Glomerular visceral epithelial cell (primary cell): ENCODE data around the gene RCOR2.
"Not testable (repeated sequence)": the region's sequence is repeated elsewhere in the genome, so short reads cannot be mapped to it uniquely, and the experiment has no call there.

ENCODE experiments used
- DNase-seq: peaks from one replicate; pipeline ENCODE4 v3.0.0-alpha.2; 2016; ENCODE audit errors: extremely low spot score

The RCOR2 gene

GRCh38 chr11:63877658-63878241, 39.2 kb downstream of the RCOR2 start:
- no peak for DNase-seq

DNA sequence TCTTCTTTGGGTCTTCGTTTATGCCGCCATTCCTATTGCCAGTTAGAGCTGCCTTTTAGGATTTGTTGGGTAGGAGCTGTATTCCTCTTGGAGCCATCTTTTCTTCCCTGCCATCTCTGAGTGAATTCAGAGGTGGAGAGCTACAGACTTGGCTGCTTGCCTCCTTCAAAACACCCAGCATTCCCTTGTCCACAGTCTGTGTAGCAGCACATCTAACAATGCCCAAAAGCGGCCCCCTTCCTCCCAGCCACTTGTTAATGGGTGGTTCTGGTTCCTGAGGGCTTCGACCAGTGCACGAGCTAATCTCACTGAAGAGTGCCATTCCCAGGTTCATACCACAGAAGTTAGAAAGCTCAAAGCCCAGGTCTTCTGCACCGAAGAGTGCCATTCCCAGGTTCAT, 40.3 kb downstream of the RCOR2 start:
- DNase-seq: no peak

- DNase-seq: no peak
Observed at GRCh38 chr11:63875506-63876065, 41.4 kb downstream of the RCOR2 start.

GRCh38 chr11:63874511-63874910, 42.5 kb downstream of the RCOR2 start:
- DNase-seq: no peak

- DNase-seq: no peak
Observed at GRCh38 chr11:63873311-63873710, 43.7 kb downstream of the RCOR2 start.

GRCh38 chr11:63872800-63873197, 44.2 kb downstream of the RCOR2 start:
- DNase-seq: no peak

DNA sequence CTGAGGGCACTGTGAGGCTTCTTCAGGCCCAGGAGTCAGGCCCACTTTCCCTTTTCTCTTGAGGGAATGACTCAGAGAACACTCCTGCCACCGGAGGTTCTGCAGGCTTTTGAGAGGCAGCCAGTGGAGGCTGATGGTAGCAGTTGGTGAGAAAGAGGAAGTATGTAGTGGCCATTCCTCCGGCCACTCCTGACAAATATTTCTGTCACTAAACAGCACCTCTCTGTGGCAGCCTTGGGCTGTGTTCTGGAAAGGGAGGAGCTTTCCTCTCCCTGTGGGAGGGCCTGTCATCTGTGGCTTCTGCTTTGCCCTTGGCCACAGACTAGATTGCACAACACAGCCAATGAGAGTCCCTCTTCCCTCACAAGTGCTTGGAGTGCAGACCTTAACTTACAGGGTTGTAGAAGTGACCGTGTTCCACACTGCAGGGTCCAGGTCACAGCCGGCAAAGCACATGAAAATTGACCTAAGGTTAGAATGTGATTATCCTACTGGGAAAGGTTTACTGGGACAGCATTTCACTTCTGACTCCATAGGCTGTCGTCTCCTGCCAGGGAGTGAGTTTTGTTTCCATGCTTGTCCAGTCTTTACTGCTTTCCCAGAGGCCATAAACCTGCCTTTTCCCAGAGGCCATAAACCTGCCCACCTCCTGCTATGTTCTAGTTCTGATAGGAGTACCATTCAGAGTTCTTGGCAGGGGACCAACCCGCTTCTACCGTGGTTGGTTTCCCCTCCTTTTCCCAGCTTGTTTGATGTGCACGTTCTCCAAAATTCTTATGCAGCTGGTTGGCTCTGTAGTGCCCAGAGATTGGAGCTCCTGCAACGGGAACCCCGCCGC, 44.8 kb downstream of the RCOR2 start:
- peak; percentile 92 for DNase-seq

DNA sequence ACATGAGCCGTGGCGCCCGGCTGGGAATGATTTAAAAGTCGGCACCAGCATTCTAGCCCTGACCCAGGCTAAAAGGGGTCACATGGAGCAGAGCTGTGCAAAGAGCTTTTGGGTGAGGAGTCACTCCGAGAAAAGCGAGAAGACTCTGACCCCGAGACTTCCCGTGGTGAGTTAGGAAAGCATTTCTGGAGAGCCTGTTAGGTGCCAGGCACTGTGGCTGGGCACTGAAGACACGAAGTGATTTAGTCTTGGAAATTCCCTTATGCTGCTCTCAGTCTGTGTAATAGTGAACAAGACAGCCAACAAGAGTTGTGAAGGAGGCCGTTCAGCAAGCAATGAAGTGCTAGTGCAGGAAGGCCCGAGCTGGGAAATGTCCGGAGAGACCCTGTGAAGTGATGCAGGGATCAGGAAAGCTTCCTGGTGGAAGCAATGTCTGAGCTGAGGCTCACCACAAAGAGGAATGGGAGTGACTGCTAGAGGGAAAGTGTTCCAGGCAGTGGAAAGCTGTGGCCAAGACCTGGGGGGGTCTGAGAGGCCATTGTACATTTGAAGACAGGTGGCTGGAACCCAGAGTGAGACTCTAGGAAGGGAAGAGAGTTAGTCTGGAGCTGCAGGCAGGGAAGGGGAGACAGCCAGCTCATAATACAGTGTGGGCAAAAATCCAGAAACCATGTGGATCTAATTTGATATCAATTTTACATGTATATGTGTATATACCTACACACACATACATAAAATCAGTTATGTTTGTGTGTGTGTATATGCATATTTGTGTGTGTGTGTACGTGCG, 46.4 kb downstream of the RCOR2 start:
- DNase-seq: peak; percentile 12

DNA sequence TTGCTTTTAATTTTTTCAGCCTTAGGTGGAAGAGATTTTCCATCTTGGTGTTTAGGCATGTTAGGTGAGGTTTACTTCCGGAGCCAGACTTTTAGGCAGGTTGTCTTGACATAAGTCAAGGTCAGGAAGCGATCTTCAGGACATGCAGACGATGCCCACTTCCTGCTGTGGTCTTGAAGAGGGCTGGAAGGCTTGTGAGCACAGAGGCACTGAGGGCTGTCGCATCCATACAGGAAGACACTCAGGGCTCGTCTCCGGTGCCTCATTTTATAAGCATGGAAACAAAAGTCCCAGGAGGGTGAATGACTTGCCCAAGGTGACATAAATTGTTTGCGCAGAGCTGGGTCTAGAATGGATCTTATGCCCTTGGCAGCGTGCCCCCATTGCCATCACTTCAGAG, 47.3 kb downstream of the RCOR2 start:
- no peak for DNase-seq

DNA sequence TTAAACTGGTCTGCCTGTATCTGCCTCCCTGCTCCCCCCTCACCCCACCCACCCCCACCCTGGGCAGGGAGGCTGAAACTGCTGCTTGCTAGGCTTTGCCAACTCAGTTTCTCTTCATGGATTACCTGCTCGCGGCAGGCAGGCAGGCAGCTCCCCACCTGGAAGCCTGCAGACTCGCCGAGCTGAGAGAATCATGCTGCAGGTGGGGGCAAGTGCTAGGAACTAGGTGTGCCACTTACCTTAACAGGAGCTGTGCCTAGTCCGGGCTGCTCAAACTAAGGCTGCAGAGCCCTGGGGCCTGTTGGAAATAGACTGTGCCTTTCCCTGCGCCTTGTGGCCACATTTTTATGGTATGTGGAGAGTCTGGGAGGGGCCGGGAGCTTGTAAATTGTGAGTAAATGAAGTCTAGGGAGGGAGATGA, 47.8 kb downstream of the RCOR2 start:
- DNase-seq: no peak

DNA sequence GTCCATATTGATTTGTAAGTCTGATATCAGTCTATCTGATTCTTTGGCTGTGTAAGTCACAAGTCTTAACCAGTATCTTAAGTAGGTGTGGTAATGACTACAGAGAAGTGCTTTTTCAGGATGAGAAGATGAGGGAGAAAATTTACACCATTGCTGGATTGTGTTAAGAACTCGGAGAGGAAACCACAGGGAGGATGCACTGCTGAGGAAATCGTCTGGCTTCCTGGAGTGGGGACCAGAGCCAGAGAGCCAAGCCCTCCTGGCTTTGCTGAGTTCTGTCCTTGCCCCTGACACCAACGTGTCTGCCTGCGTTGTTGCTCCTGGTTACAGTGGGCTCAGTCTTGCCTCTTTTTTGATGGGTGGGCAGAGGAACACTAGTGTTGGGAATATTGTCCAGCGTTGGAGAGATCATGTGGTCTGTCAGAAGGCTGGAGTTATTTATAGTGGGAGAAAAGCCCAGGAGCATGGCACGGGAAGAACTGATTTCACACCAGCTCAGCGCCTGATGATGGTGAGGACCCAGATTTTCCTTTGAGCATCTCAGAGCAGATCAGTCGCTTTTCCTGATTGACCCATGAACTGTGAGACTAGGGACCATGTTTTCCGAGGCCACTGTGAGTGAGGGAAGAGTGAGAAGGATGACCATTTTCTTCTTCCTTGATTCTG, 48.4 kb downstream of the RCOR2 start:
- DNase-seq: no peak

GRCh38 chr11:63867511-63867910, 49.5 kb downstream of the RCOR2 start:
- no peak for DNase-seq

DNA sequence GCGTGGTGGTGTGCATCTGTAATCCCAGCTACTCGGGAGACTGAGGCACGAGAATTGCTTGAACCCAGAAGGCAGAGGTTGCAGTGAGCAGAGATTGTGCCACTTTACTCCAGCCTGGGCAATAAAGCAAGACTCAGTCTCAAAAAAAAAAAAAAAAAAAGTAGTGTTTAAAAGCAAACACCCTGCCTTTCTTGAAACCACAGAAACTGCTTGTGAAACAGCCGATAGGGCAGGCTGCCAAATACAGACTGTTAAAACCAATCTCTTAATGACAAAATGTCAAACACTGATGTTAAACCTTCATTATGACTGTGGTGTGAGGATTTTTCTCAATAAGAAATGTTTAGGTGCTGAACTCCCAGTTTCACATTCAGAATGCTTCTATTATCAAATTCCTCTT, 50.8 kb downstream of the RCOR2 start:
- DNase-seq: peak; percentile 51

- DNase-seq: not testable (repeated sequence)
Observed at GRCh38 chr11:63863620-63864019, 53.3 kb downstream of the RCOR2 start.

DNA sequence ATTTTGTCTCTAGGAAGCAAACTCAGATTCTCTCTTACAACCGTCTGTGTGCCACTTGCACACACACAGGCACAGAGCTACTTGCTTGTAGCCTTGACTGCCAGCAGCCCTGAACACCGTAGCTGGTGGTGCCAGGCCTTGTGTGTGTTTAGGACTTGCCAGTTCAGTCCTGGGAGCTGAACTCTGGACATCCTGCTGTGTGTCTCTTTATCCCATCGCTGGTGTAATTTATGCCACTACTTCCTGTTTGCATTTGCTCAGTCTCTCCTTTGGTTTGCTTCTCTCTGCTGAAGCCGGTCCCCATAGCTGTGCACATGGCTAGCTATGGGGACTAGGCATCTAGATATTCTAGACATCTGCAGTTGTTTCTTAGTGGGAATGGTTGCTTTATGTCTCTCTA, 54.0 kb downstream of the RCOR2 start:
- no peak for DNase-seq
